ENCODE results near the gene CCNK. TPM values are rescaled to one million over a fixed set of nuclear protein-coding genes. Genes with fewer than 3 reads are reported as not detected.

CCNK gene
- total RNA-seq, 4 donors from 2014 or later, result 15.0 to 35.3 (median 19.1) TPM

- no peak for TF ChIP-seq POLR2A (IDR thresholded peaks at IDR 0.05)
- in situ Hi-C loops (cut with MboI; ENCODE audit: low sequenced_read_pairs in 4 of 4), result no loop called here
- Histone ChIP-seq H3K4me3 (no peak overlapping the region), H3K4me1 (no peaks in the 10 kb centered on the region), H3K27me3 (no peaks in the 10 kb centered on the region), H3K9me3 (no peaks in the 10 kb centered on the region), H3K36me3 (no peaks in the 10 kb centered on the region), H3K27ac (no peak overlapping the region)
- intact Hi-C loops (cut with DNase I; ENCODE audit: low total_unique reads), result no loop called here
- DNase-seq (no peak), ATAC-seq (no peak)
These were observed 63.8 kb downstream of the CCNK start for GRCh38 chr14:99544991-99545390.

- in situ Hi-C loops (cut with MboI; ENCODE audit: low sequenced_read_pairs in 4 of 4) (no loop called here), intact Hi-C loops (cut with DNase I; ENCODE audit: low total_unique reads) (no loop called here)
- Histone ChIP-seq H3K27ac (no peak overlapping the region), H3K9me3 (no peaks in the 10 kb centered on the region), H3K27me3 (no peaks in the 10 kb centered on the region), H3K4me1 (no peaks in the 10 kb centered on the region), H3K36me3 (no peaks in the 10 kb centered on the region), H3K4me3 (no peak overlapping the region)
- ATAC-seq (no peak), DNase-seq (no peak)
- TF ChIP-seq CTCF (IDR thresholded peaks at IDR 0.05 in 4 of 5, conservative IDR thresholded peaks at IDR 0.05 in 1 of 5) (no peak), POLR2A (IDR thresholded peaks at IDR 0.05) (no peak)
These were observed 64.4 kb downstream of the CCNK start for GRCh38 chr14:99545586-99545985.

- in situ Hi-C loops (cut with MboI; ENCODE audit: low sequenced_read_pairs in 4 of 4), result no loop called here
- no peak overlapping the region for H3K27ac ChIP-seq
These were observed 65.1 kb downstream of the CCNK start for GRCh38 chr14:99546234-99546879.

GRCh38 chr14:99548255-99548654 is 67.0 kb downstream of the CCNK start:
- no peak overlapping the region for H3K27ac ChIP-seq
- no peaks in the 10 kb centered on the region for H3K4me1 ChIP-seq
- intact Hi-C loops (cut with DNase I; ENCODE audit: low total_unique reads), result no loop called here
- DNase-seq (no peak), ATAC-seq (no peak)
- H3K36me3 ChIP-seq, result no peaks in the 10 kb centered on the region
- in situ Hi-C loops (cut with MboI; ENCODE audit: low sequenced_read_pairs in 4 of 4), result no loop called here
- H3K27me3 ChIP-seq, result no peaks in the 10 kb centered on the region
- no peaks in the 10 kb centered on the region for H3K9me3 ChIP-seq
- no peak for TF ChIP-seq CTCF (IDR thresholded peaks at IDR 0.05 in 4 of 5, conservative IDR thresholded peaks at IDR 0.05 in 1 of 5)
- no peak for TF ChIP-seq POLR2A (IDR thresholded peaks at IDR 0.05)
- H3K4me3 ChIP-seq, result no peak overlapping the region

More at GRCh38 chr14:99546234-99546879, 65.1 kb downstream of the CCNK start:
- no peak for DNase-seq
- no peak for ATAC-seq
- no peaks in the 10 kb centered on the region for H3K4me1 ChIP-seq
- H3K9me3 ChIP-seq, result no peaks in the 10 kb centered on the region
- intact Hi-C loops (cut with DNase I; ENCODE audit: low total_unique reads), result no loop called here
- TF ChIP-seq POLR2A (IDR thresholded peaks at IDR 0.05), result no peak
- TF ChIP-seq CTCF (IDR thresholded peaks at IDR 0.05 in 4 of 5, conservative IDR thresholded peaks at IDR 0.05 in 1 of 5), result no peak
- no peaks in the 10 kb centered on the region for H3K36me3 ChIP-seq
- H3K27me3 ChIP-seq, result no peaks in the 10 kb centered on the region
- no peak overlapping the region for H3K4me3 ChIP-seq

- DNase-seq (no peak), ATAC-seq (no peak)
- Histone ChIP-seq H3K4me1 (no peaks in the 10 kb centered on the region), H3K9me3 (no peaks in the 10 kb centered on the region), H3K4me3 (no peak overlapping the region), H3K36me3 (no peaks in the 10 kb centered on the region), H3K27ac (no peak overlapping the region), H3K27me3 (no peaks in the 10 kb centered on the region)
- in situ Hi-C loops (cut with MboI; ENCODE audit: low sequenced_read_pairs in 4 of 4), result no loop called here
- intact Hi-C loops (cut with DNase I; ENCODE audit: low total_unique reads), result no loop called here
- TF ChIP-seq CTCF (IDR thresholded peaks at IDR 0.05 in 4 of 5, conservative IDR thresholded peaks at IDR 0.05 in 1 of 5), result no peak
- TF ChIP-seq POLR2A (IDR thresholded peaks at IDR 0.05), result no peak
These were observed 67.8 kb downstream of the CCNK start for GRCh38 chr14:99548871-99549515.
